ENCODE data around the gene INTS1.

DNA sequence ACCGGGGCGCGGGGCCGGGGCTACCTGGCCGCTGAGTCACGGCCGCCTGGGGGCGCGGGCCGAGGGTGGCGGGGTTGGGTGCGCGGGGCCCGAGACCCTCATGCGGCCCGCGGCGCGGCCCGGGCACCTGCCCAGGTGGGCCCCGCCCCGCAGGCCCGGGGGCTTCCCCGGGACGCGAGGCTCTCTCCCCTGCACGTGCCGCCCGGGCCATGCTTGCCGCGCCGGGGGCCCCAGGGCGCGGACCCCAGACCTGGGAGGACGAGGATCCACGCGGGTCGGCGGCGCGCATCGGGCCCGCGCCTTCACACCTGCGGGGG, 26.7 kb upstream of the INTS1 start:
- TF ChIP-seq CTCF (IDR thresholded peaks at IDR 0.05), result no peak
- TF ChIP-seq EZH2 (IDR thresholded peaks at IDR 0.05; ENCODE audit: borderline replicate concordance, insufficient read depth, low read depth, low read length, poor library complexity, severe bottlenecking), result no peak

All from B cell (primary cell).